ENCODE data around the gene TCL1B. TPM values are rescaled to one million over a fixed set of nuclear protein-coding genes. Genes with fewer than 3 reads are reported as not detected.

TCL1B gene
- total RNA-seq, 1 donor from 2014 or later = not detected

DNA sequence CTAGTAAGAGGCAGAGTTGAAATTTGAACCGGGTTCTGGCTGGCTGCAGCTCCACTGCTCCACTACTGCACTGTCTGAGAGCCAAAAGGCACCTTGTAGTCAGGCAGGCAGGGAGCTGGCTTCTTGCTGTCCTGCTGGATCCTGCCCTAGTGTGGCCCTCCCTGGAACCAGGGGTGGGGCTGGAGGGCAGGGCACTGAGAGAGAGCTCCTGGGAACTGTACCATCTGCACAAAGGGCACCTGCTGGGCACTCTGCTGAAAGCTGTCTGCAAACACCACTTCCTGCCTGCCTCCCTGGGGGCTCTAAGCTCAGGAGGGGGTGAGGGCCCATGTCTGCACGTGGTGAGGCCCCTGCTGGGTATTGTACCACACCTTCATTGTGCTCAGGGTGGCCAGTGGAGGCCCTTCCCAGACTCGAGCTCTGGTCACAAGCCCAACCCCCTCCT is 19.0 kb upstream of the TCL1B start:
- Mint-ChIP-seq H3K4me1 (ENCODE audit: low read depth) (no peaks in the 10 kb centered on the region), H3K27ac (ENCODE audit: unreplicated experiment) (no peak overlapping the region), H3K27me3 (ENCODE audit: low read depth) (peaks cover 11% of the 10 kb centered on the region), H3K9me3 (ENCODE audit: low read depth) (no peaks in the 10 kb centered on the region), H3K4me3 (ENCODE audit: unreplicated experiment) (no peak overlapping the region), H3K36me3 (ENCODE audit: low read depth) (no peaks in the 10 kb centered on the region)
- DNase-seq (ENCODE audit: low spot score) = no peak
- no peak for TF ChIP-seq CTCF (IDR thresholded peaks at IDR 0.05)

- Mint-ChIP-seq H3K4me3 (ENCODE audit: unreplicated experiment) (no peak overlapping the region), H3K27ac (ENCODE audit: unreplicated experiment) (no peak overlapping the region), H3K9me3 (ENCODE audit: low read depth) (no peaks in the 10 kb centered on the region), H3K36me3 (ENCODE audit: low read depth) (no peaks in the 10 kb centered on the region), H3K4me1 (ENCODE audit: low read depth) (no peaks in the 10 kb centered on the region), H3K27me3 (ENCODE audit: low read depth) (peaks cover 12% of the 10 kb centered on the region)
- no peak for DNase-seq (ENCODE audit: low spot score)
- no peak for TF ChIP-seq CTCF (IDR thresholded peaks at IDR 0.05)
Measured at GRCh38 chr14:95668235-95668772, 17.9 kb upstream of the TCL1B start.

GRCh38 chr14:95674613-95675012 is 11.6 kb upstream of the TCL1B start:
- Mint-ChIP-seq H3K36me3 (ENCODE audit: low read depth) (no peaks in the 10 kb centered on the region), H3K4me1 (ENCODE audit: low read depth) (no peaks in the 10 kb centered on the region), H3K27ac (ENCODE audit: unreplicated experiment) (no peak overlapping the region), H3K27me3 (ENCODE audit: low read depth) (peaks cover 20% of the 10 kb centered on the region), H3K4me3 (ENCODE audit: unreplicated experiment) (no peak overlapping the region), H3K9me3 (ENCODE audit: low read depth) (no peaks in the 10 kb centered on the region)
- no peak for DNase-seq (ENCODE audit: low spot score)
- no peak for TF ChIP-seq CTCF (IDR thresholded peaks at IDR 0.05)

DNA sequence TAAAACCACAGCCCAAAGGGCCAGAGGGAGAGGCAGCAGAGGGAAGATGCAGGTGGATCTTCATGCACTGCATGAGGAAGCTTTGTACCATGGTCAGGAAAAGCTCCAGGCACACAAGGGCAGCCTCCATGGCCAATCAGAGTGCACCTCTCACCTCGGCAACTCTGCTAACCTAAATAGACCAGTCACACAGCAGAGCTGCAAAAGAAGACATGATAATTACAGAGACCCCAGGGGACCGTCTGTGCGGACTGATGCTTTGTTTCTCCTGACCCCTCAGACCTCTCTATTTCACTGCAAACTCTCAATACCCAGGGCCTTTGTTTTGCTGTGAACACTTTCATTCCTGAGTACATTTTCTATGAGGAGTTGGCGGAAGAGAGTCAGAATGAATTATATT is 10.7 kb upstream of the TCL1B start:
- no peaks in the 10 kb centered on the region for H3K9me3 Mint-ChIP-seq (ENCODE audit: low read depth)
- DNase-seq (ENCODE audit: low spot score) = no peak
- H3K4me1 Mint-ChIP-seq (ENCODE audit: low read depth) = no peaks in the 10 kb centered on the region
- H3K36me3 Mint-ChIP-seq (ENCODE audit: low read depth) = no peaks in the 10 kb centered on the region
- no peak overlapping the region for H3K4me3 Mint-ChIP-seq (ENCODE audit: unreplicated experiment)
- H3K27ac Mint-ChIP-seq (ENCODE audit: unreplicated experiment) = no peak overlapping the region
- peaks cover 21% of the 10 kb centered on the region for H3K27me3 Mint-ChIP-seq (ENCODE audit: low read depth)
- no peak for TF ChIP-seq CTCF (IDR thresholded peaks at IDR 0.05)

DNA sequence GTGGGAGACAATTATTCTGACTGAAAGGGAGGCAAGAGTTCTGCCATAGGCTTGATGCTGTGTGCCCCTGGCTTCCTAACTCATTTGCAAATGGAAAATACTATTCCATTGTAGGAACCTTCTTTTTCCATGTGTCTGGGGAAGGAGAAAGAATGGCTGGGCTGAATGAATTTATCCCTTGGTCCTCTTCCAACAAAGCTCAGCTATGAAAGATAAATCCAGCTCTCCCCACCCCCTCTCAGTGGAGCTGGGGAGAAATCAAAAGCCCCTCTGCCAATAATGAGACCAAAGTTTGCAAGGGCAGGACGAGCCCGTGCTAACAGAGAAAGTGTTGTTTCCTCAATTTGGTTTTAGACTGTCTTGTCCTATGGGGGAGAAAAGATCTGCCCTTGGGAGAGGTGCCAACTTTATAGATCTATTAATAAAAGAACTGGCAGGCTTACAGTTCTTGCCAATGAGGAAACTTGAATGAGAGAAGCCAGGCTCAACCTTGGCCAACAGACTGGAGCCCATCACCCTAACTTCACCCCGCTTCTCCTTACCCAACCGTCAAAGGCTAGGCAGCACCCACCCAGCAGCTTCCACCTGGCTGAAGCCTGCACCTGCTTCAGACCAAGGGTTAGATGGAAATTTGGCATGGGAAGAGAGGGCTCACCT is 8.9 kb upstream of the TCL1B start:
- Mint-ChIP-seq H3K27ac (ENCODE audit: unreplicated experiment) (no peak overlapping the region), H3K36me3 (ENCODE audit: low read depth) (no peaks in the 10 kb centered on the region), H3K9me3 (ENCODE audit: low read depth) (no peaks in the 10 kb centered on the region), H3K27me3 (ENCODE audit: low read depth) (peaks cover 17% of the 10 kb centered on the region), H3K4me3 (ENCODE audit: unreplicated experiment) (no peak overlapping the region), H3K4me1 (ENCODE audit: low read depth) (no peaks in the 10 kb centered on the region)
- no peak for TF ChIP-seq CTCF (IDR thresholded peaks at IDR 0.05)
- no peak for DNase-seq (ENCODE audit: low spot score)
